DMS53 treated with DMSO at 0.1 percent for 48 hours (cell line): ENCODE data around the gene ACOX2.

Experiments
- DNase-seq: peaks from one replicate; lab custom pipeline; 2025; ENCODE audit not compliant: unreplicated experiment; lab: John Stamatoyannopoulos, UW

Gene ACOX2

GRCh38 chr3:58474967-58475578, 61.9 kb downstream of the ACOX2 start:
- no peak for DNase-seq

- DNase-seq: no peak
These were observed 62.6 kb downstream of the ACOX2 start for GRCh38 chr3:58474348-58474911.

GRCh38 chr3:58473275-58473674, 63.7 kb downstream of the ACOX2 start:
- DNase-seq: no peak

- DNase-seq: peak; percentile 76
These were observed 65.7 kb downstream of the ACOX2 start for GRCh38 chr3:58471025-58471887.

- no peak for DNase-seq
These were observed 66.5 kb downstream of the ACOX2 start for GRCh38 chr3:58470363-58471024.

- DNase-seq: no peak
These were observed 67.9 kb downstream of the ACOX2 start for GRCh38 chr3:58469096-58469495.

GRCh38 chr3:58466899-58467563, 70.0 kb downstream of the ACOX2 start:
- DNase-seq: no peak

GRCh38 chr3:58464866-58465265, 72.1 kb downstream of the ACOX2 start:
- DNase-seq: no peak

GRCh38 chr3:58463942-58464271, 73.1 kb downstream of the ACOX2 start:
- no peak for DNase-seq

GRCh38 chr3:58463181-58463941, 73.6 kb downstream of the ACOX2 start:
- DNase-seq: peak; percentile 29

- no peak for DNase-seq
These were observed 74.2 kb downstream of the ACOX2 start for GRCh38 chr3:58462829-58463180.

- no peak for DNase-seq
These were observed 77.8 kb downstream of the ACOX2 start for GRCh38 chr3:58459160-58459559.
